HG03175 (cell line): ENCODE results near the gene RBKS.

Experiments used
- ATAC-seq: cut with Tn5 transposase; IDR thresholded peaks from one replicate; pipeline ENCODE4 v1.9.1; 2021; ENCODE audit warnings: mild to moderate bottlenecking, moderate library complexity; ENCODE audit not compliant: unreplicated experiment

RBKS gene

DNA sequence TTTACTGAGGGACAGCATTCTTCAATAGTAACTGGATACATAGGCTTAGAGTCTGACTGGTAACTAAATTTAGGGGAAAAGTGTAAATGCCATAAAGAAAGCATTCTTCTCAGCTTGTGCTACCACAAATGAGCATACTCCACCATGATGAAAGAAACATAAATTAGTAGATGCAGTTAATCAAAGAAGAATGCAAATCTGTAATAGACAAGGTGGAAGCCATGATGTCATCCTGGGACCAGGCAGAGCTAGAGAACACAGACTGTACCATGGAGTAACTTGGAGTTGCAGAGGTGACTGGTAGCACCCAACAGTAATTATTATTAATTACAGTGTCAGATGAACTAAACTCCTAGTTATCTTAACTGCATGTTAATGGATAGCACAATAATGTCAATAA, 51.7 kb downstream of the RBKS start:
- ATAC-seq: no peak

DNA sequence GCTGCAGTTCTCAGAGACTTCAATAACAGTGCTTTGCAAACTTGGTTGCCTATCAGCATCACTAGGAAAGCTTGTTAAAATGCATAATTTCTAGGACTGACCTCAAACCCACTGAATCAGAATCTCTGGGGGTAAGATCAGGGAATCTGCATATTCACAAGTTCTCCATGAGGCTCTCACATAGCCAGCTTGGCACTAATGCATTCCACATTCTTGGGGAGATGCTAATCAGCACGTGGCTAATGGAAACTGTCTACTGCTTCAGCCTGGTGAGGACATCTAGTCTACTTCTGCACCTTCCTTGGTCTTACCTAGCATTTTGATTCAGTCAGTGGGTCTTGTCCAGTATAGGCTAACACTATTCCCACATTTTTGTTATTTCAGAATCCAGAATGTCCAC, 56.3 kb downstream of the RBKS start:
- no peak for ATAC-seq

DNA sequence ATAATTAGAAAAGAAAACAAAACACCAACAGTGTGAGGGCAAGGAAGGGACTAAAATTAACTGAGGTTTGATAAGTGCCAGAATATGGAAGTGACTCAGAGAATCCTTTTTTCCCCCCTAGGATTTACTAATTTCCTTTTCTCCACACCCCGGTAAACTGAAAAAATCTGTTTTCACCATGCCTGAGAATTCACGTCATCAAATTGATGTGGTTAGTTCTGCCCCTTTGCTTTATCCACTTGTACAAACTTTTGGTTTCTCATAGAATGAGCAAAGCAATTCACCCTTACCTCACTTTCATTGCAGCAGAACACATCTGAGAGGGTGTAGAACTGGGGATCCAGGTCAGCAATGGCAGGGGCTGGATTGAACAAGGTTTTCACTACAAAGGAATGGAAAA, 57.8 kb downstream of the RBKS start:
- no peak for ATAC-seq

- no peak for ATAC-seq
These were observed 58.7 kb downstream of the RBKS start for GRCh38 chr2:27831279-27832050.

GRCh38 chr2:27830656-27831055, 59.5 kb downstream of the RBKS start:
- no peak for ATAC-seq

- ATAC-seq: no peak
These were observed 60.4 kb downstream of the RBKS start for GRCh38 chr2:27829791-27830190.

DNA sequence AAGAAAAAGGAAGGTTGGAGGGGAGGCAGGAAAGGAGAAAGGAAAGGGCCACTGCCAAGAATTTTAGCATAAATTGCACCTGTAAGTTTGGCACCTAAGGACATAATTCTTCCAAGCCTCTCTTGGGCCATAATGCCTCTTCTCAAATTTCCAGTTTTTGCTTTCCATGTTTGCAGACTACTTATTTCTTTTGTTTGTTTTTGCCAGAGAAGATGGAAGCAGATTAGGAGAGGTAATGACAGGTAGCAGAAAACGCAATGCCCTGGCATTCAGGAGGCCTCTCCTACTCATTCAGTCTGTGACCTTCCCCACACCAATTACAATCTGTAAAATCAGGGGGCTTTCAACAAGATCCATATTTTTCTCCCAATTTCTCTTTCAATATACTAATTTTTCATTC, 61.9 kb downstream of the RBKS start:
- ATAC-seq: no peak

DNA sequence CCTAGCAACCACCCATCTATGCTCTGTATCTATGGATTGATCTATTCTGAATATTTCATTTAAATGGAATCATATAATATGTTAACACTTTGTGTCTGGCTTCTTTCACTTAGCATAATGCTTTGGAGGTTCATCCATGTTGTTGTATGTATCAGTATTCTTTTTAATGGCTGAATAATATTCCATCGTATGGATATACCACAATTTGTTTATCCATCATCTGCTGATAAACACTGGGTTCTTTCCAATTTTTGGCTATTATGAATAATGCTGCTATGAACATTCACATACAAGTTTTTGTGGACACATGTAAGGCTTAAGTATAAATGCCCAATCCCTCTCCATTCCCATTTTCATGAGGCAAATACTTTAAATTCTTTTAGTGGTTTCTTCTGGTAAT, 65.8 kb downstream of the RBKS start:
- ATAC-seq: no peak

GRCh38 chr2:27823569-27823968, 66.6 kb downstream of the RBKS start:
- ATAC-seq: no peak

GRCh38 chr2:27823135-27823534, 67.1 kb downstream of the RBKS start:
- ATAC-seq: no peak

GRCh38 chr2:27822049-27822448, 68.1 kb downstream of the RBKS start:
- no peak for ATAC-seq

- ATAC-seq: no peak
These were observed 74.2 kb downstream of the RBKS start for GRCh38 chr2:27815860-27816438.

DNA sequence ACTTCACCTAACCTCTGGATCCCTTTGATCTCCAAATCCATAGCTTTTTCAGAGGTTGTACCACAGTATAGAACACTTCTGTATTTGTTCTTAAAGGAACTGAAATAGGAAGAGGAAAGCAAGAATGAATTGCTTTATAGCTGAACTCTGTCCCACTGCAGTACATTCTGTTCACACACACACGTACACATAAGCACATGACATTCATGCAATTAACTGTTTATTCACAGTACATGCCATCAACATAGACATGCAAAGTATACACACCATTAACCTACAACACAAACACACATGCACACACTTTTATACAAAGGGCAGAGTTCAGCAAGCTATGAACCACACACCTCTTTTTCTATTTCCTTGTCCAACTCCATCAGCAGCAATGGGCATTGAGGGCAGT, 75.4 kb downstream of the RBKS start:
- no peak for ATAC-seq

DNA sequence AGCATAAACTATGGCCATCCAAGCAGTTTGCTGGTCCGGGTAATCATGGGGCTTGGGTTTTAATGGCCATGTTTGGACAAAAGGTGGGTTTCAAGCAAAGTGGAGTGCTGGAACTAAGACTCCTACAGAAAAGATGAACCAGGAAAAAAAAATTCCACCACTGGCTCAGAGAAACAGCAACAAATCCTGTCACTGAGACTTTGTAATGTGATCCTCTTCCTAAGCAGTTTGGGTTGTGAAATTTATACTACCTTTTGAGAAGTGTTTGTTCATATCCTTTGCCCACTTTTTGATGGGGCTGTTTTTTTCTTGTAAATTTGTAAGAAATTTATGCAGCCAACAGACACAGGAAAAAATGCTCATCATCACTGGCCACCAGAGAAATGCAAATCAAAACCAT, 78.4 kb downstream of the RBKS start:
- no peak for ATAC-seq

DNA sequence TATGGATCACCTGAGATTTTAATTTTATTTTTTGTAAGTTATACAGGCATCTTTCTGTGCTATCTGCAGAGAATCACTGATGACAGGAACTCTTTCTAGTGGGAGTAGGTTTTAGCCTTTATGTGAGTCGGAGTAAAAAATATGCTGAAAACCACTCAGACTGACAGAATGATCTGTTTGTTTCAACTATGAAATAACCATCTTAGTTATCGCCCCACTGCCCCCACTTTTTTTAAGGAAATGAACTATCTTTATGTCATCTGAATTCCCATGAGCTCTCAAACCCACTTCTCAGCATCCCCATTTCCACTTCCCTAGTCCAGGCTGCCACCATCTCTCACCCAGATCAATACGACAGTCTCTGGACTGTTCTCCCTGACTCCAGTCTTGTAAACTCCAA, 79.7 kb downstream of the RBKS start:
- no peak for ATAC-seq

- ATAC-seq: no peak
These were observed 80.4 kb downstream of the RBKS start for GRCh38 chr2:27809761-27810241.

DNA sequence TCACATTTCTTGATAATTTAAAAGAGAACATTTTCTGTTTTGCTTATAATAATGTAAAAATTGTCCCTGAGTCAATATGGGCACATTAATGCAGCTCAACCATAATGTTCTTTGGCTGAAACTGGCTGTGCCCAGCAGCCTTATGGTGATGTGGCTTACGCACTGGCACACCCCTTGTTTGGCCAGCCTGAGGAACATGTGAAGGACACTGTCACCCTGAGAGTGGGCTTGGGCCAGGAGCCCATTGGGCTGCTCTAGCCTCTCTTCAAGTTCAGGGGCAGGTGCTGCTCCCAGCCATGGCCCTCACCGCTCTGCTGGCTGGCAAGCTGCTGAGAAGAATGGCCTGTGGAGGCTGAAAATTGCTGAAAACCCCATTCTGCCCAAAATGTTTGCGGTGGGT, 81.2 kb downstream of the RBKS start:
- ATAC-seq: no peak

- ATAC-seq: no peak
These were observed 81.8 kb downstream of the RBKS start for GRCh38 chr2:27808418-27808817.

- ATAC-seq: no peak
These were observed 82.7 kb downstream of the RBKS start for GRCh38 chr2:27807476-27807875.

DNA sequence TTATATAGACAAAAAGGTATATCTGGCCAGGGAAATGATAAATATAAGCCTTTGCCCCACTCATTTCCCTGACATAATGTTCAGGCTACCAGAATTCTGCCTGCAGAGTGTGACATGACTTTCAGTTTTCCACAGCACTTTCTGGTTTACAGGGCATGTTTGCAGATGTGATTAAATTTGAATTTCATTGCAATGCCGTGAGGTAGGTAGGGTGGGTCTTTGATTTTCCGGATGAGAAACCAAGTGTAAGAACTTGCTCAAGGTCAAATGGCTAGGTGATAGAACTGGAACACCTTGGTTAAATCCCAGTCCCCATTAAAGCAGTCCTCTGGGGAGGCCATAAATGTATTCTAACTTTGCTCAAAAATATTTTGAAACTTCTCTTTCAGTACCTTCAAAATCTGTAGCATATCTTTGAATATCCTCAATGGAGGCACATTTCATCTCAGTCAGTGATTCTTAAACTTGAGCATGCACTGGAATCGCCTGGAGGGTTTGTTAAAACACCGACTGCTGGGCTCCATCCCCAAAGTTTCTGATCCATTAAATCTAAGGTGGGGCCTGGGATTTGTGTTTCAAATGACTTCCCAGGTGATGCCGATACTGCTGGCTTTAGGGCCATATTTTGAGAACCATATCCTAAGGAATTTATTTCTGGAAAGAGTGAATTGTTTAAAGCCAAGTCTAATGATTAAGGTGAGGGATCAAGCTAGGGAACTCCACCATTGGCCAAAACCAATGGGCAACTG, 83.7 kb downstream of the RBKS start:
- no peak for ATAC-seq

DNA sequence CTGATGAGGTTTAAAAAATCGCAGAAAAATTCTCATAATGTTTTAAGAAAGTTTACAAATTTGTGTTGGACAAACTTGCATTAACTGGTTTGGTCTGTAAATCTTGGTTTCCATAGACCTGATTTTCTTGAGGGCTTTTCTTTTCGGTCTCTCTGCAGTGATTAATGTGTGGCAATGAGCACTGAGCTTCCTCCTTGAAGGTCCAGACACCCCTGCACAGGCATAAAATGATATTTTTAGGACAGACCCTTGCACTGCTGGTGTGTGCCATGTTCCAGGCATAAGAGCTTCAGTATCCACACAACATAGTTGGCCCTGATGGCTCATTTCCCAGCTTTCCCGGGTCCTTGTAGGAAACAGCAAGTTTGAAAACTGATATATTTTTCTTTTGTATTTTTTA, 85.0 kb downstream of the RBKS start:
- no peak for ATAC-seq

GRCh38 chr2:27804146-27804545, 86.0 kb downstream of the RBKS start:
- ATAC-seq: no peak
